HG03064 (cell line): Measurements from ENCODE around the gene ALDH1L1.
A peak's percentile ranks its signal among the peaks of the same experiment; 100 is the strongest.
"Not testable (repeated sequence)": the region's sequence is repeated elsewhere in the genome, so short reads cannot be mapped to it uniquely, and the experiment has no call there.

Experiments
- ATAC-seq: cut with Tn5 transposase; IDR thresholded peaks from one replicate; pipeline ENCODE4 v1.9.1; 2021; ENCODE audit warnings: low read depth; ENCODE audit not compliant: unreplicated experiment

The ALDH1L1 gene

GRCh38 chr3:126087552-126088175 is 92.7 kb downstream of the ALDH1L1 start:
- ATAC-seq: no peak

- ATAC-seq: no peak
Observed at GRCh38 chr3:126085841-126086240, 94.5 kb downstream of the ALDH1L1 start.

- ATAC-seq: no peak
Observed at GRCh38 chr3:126085276-126085675, 95.1 kb downstream of the ALDH1L1 start.

GRCh38 chr3:126084768-126085180 is 95.6 kb downstream of the ALDH1L1 start:
- no peak for ATAC-seq

- peak; percentile 92 for ATAC-seq
Observed at GRCh38 chr3:126083913-126084767, 96.2 kb downstream of the ALDH1L1 start, which contains the start of gene SLC41A3. SLC41A3 (minus strand) TSS chr3:126084124; CDS start chr3:126068219, 15,905 bp downstream.

- ATAC-seq: peak; percentile 37
Observed at GRCh38 chr3:126083511-126083912, 96.9 kb downstream of the ALDH1L1 start.

GRCh38 chr3:126083138-126083445 is 97.3 kb downstream of the ALDH1L1 start:
- no peak for ATAC-seq

- ATAC-seq: no peak
Observed at GRCh38 chr3:126082362-126083137, 97.8 kb downstream of the ALDH1L1 start.

GRCh38 chr3:126081618-126082361 is 98.6 kb downstream of the ALDH1L1 start:
- no peak for ATAC-seq

GRCh38 chr3:126080970-126081369 is 99.4 kb downstream of the ALDH1L1 start:
- ATAC-seq: no peak

GRCh38 chr3:126078866-126079265 is 101.5 kb downstream of the ALDH1L1 start:
- no peak for ATAC-seq

GRCh38 chr3:126077754-126078153 is 102.6 kb downstream of the ALDH1L1 start:
- no peak for ATAC-seq

GRCh38 chr3:126076140-126076539 is 104.2 kb downstream of the ALDH1L1 start:
- no peak for ATAC-seq

- no peak for ATAC-seq
Observed at GRCh38 chr3:126070146-126070545, 110.2 kb downstream of the ALDH1L1 start.

- ATAC-seq: no peak
Observed at GRCh38 chr3:126067959-126068358, 112.4 kb downstream of the ALDH1L1 start.

GRCh38 chr3:126066676-126067075 is 113.7 kb downstream of the ALDH1L1 start:
- not testable (repeated sequence) for ATAC-seq

- ATAC-seq: no peak
Observed at GRCh38 chr3:126065876-126066275, 114.5 kb downstream of the ALDH1L1 start.

GRCh38 chr3:126064627-126065258 is 115.6 kb downstream of the ALDH1L1 start:
- ATAC-seq: no peak

- ATAC-seq: no peak
Observed at GRCh38 chr3:126063358-126063965, 116.9 kb downstream of the ALDH1L1 start.
